ENCODE results near the gene CDKL5.

The CDKL5 gene

DNA sequence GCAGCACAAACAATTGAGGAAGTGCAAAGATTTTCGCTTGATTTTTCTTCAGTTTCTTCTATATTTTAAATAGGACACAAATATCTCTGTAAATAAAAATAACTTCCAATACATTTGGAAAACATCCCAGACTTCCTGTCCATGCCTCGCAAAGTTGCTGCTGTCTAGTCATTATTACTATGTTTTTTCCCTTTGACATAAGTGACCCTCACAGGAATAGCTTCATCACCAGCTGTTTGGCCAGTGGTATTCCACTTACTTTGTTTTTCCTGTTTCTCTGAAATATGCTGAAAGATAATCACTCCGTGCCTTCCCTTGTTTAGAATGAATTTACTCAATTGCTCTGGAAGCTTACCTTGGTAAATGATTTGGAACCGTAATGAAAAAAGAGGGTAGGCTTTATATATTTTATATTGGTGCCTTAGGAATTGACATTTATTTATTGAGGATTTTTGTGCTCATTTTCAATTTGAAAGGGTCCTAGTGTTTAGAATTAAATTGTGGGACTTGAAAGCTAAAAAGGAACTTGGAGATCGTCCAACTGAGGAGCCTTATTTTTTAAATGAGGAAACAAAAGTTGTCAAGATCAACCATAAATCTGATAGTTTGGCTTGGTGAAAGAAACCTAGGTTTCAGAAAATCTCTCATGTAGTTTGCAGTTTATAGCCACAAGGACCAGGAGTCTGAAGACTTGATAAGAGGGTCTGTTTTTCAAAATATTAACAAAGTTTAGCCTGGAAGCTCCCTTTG, 65.6 kb downstream of the CDKL5 start:
- DNase-seq (ENCODE audit: low spot score): no peak
- no peaks in the 10 kb centered on the region for H3K9me3 ChIP-seq (replicated peaks in 1 of 2; ENCODE audit: control insufficient read depth in 2 of 2, insufficient read depth in 1 of 2, low read depth in 1 of 2, low read length in 2 of 2)
- H3K14ac ChIP-seq (ENCODE audit: low read length): no peak overlapping the region
- no peak overlapping the region for H2BK15ac ChIP-seq (ENCODE audit: low read length)
- H2BK5ac ChIP-seq (ENCODE audit: low read length): no peak overlapping the region
- no peaks in the 10 kb centered on the region for H3K79me1 ChIP-seq (ENCODE audit: low read depth, low read length)
- no CpG with 5 or more reads among the region's 5 CpGs for WGBS, 2 donors (ENCODE audit: extremely low coverage in 2 of 2, insufficient read length in 2 of 2, insufficient replicate concordance in 1 of 2)
- no peak overlapping the region for H2AFZ ChIP-seq (ENCODE audit: low read length)
- no peaks in the 10 kb centered on the region for H3K4me1 ChIP-seq (ENCODE audit: control insufficient read depth in 2 of 2, insufficient read depth in 1 of 2, low read depth in 1 of 2, low read length in 2 of 2)
- no peaks in the 10 kb centered on the region for H3K36me3 ChIP-seq (replicated peaks in 1 of 2; ENCODE audit: control insufficient read depth in 2 of 2, insufficient read depth in 2 of 2, low read length in 2 of 2)
- H3K4me2 ChIP-seq (ENCODE audit: insufficient read depth, low read length, poor library complexity, severe bottlenecking): no peak overlapping the region
- H4K8ac ChIP-seq (ENCODE audit: low read depth, low read length): no peak overlapping the region
- H3K4me3 ChIP-seq (ENCODE audit: low read length in 2 of 2): no peak overlapping the region
- H3K23ac ChIP-seq (ENCODE audit: low read depth, low read length, poor library complexity): no peak overlapping the region
- no peak overlapping the region for H3K9ac ChIP-seq (ENCODE audit: low read depth, low read length, poor library complexity)
- no peak overlapping the region for H3K18ac ChIP-seq (ENCODE audit: low read length)
- H3K27ac ChIP-seq (replicated peaks; ENCODE audit: low read length): no peak overlapping the region
- H2AK5ac ChIP-seq (ENCODE audit: low read depth, low read length): no peak overlapping the region
- no peak overlapping the region for H2BK120ac ChIP-seq (ENCODE audit: low read depth, low read length)
- no peak overlapping the region for H4K91ac ChIP-seq (ENCODE audit: low read depth, low read length, poor library complexity)
- no peak overlapping the region for H3K4ac ChIP-seq (ENCODE audit: low read length)
- H3K27me3 ChIP-seq (ENCODE audit: control insufficient read depth in 3 of 3, insufficient read depth in 3 of 3, low read depth in 1 of 3, low read length in 3 of 3): peaks cover 0 to under 1% (median 0%) of the 10 kb centered on the region in 3 experiments
- H2BK12ac ChIP-seq (ENCODE audit: low read length): no peak overlapping the region

DNA sequence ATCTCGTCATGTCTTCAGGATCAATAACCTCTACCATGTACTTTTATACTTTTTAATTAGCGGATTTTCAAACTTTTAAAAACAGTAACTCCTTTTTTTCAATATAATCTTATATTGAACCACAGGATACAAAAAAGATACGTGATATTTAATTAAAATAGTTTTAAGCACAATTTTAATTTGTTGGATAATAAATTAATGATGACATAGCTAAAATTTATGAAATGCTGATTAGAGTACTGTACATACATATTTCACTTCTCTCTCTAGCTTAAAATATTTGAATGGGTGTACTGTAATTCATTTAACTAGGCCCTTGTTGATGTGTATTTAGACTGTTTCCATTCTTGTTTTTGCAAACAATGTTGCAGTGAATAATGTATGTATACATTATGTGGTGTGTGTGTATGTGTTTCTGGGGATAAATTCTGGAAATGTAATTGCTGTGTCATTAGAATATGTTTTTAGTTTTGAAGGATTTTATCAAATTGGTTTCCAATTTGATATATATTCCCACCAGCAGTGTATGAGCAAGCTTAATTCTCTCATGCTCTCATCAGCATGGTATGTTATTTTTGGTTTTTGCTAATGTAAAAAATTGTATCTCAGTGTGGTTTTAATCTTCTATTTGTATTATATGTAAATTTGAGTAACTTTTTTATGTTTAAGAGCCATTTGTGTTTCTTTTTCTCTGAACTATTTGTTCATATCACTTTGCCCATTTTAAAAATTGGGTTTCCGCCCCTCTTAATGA, 66.4 kb downstream of the CDKL5 start:
- H4K91ac ChIP-seq (ENCODE audit: low read depth, low read length, poor library complexity): no peak overlapping the region
- no peak overlapping the region for H2BK5ac ChIP-seq (ENCODE audit: low read length)
- H3K23ac ChIP-seq (ENCODE audit: low read depth, low read length, poor library complexity): no peak overlapping the region
- H3K14ac ChIP-seq (ENCODE audit: low read length): no peak overlapping the region
- no peaks in the 10 kb centered on the region for H3K4me1 ChIP-seq (ENCODE audit: control insufficient read depth in 2 of 2, insufficient read depth in 1 of 2, low read depth in 1 of 2, low read length in 2 of 2)
- no peak overlapping the region for H3K9ac ChIP-seq (ENCODE audit: low read depth, low read length, poor library complexity)
- no peak overlapping the region for H2AFZ ChIP-seq (ENCODE audit: low read length)
- no peak overlapping the region for H3K18ac ChIP-seq (ENCODE audit: low read length)
- H3K36me3 ChIP-seq (replicated peaks in 1 of 2; ENCODE audit: control insufficient read depth in 2 of 2, insufficient read depth in 2 of 2, low read length in 2 of 2): no peaks in the 10 kb centered on the region
- no CpG with 5 or more reads among the region's 4 CpGs for WGBS, 2 donors (ENCODE audit: extremely low coverage in 2 of 2, insufficient read length in 2 of 2, insufficient replicate concordance in 1 of 2)
- H3K4me2 ChIP-seq (ENCODE audit: insufficient read depth, low read length, poor library complexity, severe bottlenecking): no peak overlapping the region
- no peak overlapping the region for H4K8ac ChIP-seq (ENCODE audit: low read depth, low read length)
- no peaks in the 10 kb centered on the region for H3K79me1 ChIP-seq (ENCODE audit: low read depth, low read length)
- no peak overlapping the region for H2BK120ac ChIP-seq (ENCODE audit: low read depth, low read length)
- no peak overlapping the region for H3K4me3 ChIP-seq (ENCODE audit: low read length in 2 of 2)
- no peak overlapping the region for H3K4ac ChIP-seq (ENCODE audit: low read length)
- H2AK5ac ChIP-seq (ENCODE audit: low read depth, low read length): no peak overlapping the region
- no peak overlapping the region for H2BK15ac ChIP-seq (ENCODE audit: low read length)
- H3K27me3 ChIP-seq (ENCODE audit: control insufficient read depth in 3 of 3, insufficient read depth in 3 of 3, low read depth in 1 of 3, low read length in 3 of 3): peaks cover 0 to 2% (median 0%) of the 10 kb centered on the region in 3 experiments
- DNase-seq (ENCODE audit: low spot score): no peak
- H2BK12ac ChIP-seq (ENCODE audit: low read length): no peak overlapping the region
- H3K9me3 ChIP-seq (replicated peaks in 1 of 2; ENCODE audit: control insufficient read depth in 2 of 2, insufficient read depth in 1 of 2, low read depth in 1 of 2, low read length in 2 of 2): no peaks in the 10 kb centered on the region
- no peak overlapping the region for H3K27ac ChIP-seq (replicated peaks; ENCODE audit: low read length)

DNA sequence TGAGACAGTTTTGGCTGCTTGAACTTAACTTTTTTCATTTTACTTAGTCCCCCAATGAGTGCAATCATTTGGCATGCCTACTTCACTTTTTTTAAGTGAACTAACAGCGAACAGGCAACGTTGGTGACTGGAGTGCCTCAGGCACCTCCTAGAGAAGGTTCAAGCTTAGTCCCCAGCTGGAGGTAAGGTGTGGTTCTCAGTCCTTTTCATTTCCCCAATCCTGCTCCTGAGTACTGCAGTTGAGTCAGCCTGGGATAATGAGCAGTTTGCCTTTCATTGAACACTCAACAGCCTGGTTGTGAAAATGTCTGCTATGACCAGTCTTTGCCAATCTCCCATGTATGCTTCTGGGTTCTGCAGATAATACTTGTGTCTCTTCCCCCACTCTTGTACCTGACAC, 109.5 kb downstream of the CDKL5 start:
- H3K79me1 ChIP-seq (ENCODE audit: low read depth, low read length): no peaks in the 10 kb centered on the region
- no peak overlapping the region for H3K14ac ChIP-seq (ENCODE audit: low read length)
- no peak overlapping the region for H3K27ac ChIP-seq (replicated peaks; ENCODE audit: low read length)
- H3K9me3 ChIP-seq (replicated peaks in 1 of 2; ENCODE audit: control insufficient read depth in 2 of 2, insufficient read depth in 1 of 2, low read depth in 1 of 2, low read length in 2 of 2): no peaks in the 10 kb centered on the region
- H4K8ac ChIP-seq (ENCODE audit: low read depth, low read length): no peak overlapping the region
- no peak overlapping the region for H2BK120ac ChIP-seq (ENCODE audit: low read depth, low read length)
- no peak overlapping the region for H3K4ac ChIP-seq (ENCODE audit: low read length)
- no peak overlapping the region for H2BK12ac ChIP-seq (ENCODE audit: low read length)
- no peak overlapping the region for H4K91ac ChIP-seq (ENCODE audit: low read depth, low read length, poor library complexity)
- no peak overlapping the region for H3K18ac ChIP-seq (ENCODE audit: low read length)
- H2BK15ac ChIP-seq (ENCODE audit: low read length): no peak overlapping the region
- no peak overlapping the region for H3K4me3 ChIP-seq (ENCODE audit: low read length in 2 of 2)
- no peak overlapping the region for H3K23ac ChIP-seq (ENCODE audit: low read depth, low read length, poor library complexity)
- H3K36me3 ChIP-seq (replicated peaks in 1 of 2; ENCODE audit: control insufficient read depth in 2 of 2, insufficient read depth in 2 of 2, low read length in 2 of 2): no peaks in the 10 kb centered on the region
- no CpG with 5 or more reads among the region's 2 CpGs for WGBS, 2 donors (ENCODE audit: extremely low coverage in 2 of 2, insufficient read length in 2 of 2, insufficient replicate concordance in 1 of 2)
- DNase-seq (ENCODE audit: low spot score): no peak
- H2AK5ac ChIP-seq (ENCODE audit: low read depth, low read length): no peak overlapping the region
- no peaks in the 10 kb centered on the region for H3K27me3 ChIP-seq (ENCODE audit: control insufficient read depth in 3 of 3, insufficient read depth in 3 of 3, low read depth in 1 of 3, low read length in 3 of 3)
- no peak overlapping the region for H3K9ac ChIP-seq (ENCODE audit: low read depth, low read length, poor library complexity)
- H3K4me2 ChIP-seq (ENCODE audit: insufficient read depth, low read length, poor library complexity, severe bottlenecking): no peak overlapping the region
- no peak overlapping the region for H2AFZ ChIP-seq (ENCODE audit: low read length)
- no peaks in the 10 kb centered on the region for H3K4me1 ChIP-seq (ENCODE audit: control insufficient read depth in 2 of 2, insufficient read depth in 1 of 2, low read depth in 1 of 2, low read length in 2 of 2)
- H2BK5ac ChIP-seq (ENCODE audit: low read length): no peak overlapping the region

DNA sequence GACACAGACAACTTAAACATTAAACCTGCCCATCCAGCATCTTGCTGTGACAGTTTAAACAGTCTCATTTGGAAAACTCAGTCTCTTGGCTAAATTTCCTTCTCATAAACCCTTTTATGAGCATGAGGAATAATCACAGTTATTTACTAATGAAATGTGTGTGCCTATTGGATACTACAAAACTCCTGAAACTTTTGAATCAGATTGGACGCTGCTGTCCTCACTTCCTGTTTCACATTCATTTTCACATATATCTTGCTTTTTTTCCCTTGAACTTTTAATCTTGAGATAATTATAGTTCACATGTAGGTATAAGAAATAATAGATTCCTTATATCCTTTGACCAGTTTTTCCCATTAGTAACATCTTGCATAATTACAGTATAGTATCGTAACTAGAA, 111.7 kb downstream of the CDKL5 start:
- Histone ChIP-seq H3K4me2 (ENCODE audit: insufficient read depth, low read length, poor library complexity, severe bottlenecking) (no peak overlapping the region), H2AK5ac (ENCODE audit: low read depth, low read length) (no peak overlapping the region), H3K9me3 (replicated peaks in 1 of 2; ENCODE audit: control insufficient read depth in 2 of 2, insufficient read depth in 1 of 2, low read depth in 1 of 2, low read length in 2 of 2) (no peaks in the 10 kb centered on the region), H3K36me3 (replicated peaks in 1 of 2; ENCODE audit: control insufficient read depth in 2 of 2, insufficient read depth in 2 of 2, low read length in 2 of 2) (no peaks in the 10 kb centered on the region), H3K27me3 (ENCODE audit: control insufficient read depth in 3 of 3, insufficient read depth in 3 of 3, low read depth in 1 of 3, low read length in 3 of 3) (no peaks in the 10 kb centered on the region), H2BK12ac (ENCODE audit: low read length) (no peak overlapping the region), H3K14ac (ENCODE audit: low read length) (no peak overlapping the region), H3K4ac (ENCODE audit: low read length) (no peak overlapping the region), H3K9ac (ENCODE audit: low read depth, low read length, poor library complexity) (no peak overlapping the region), H2BK5ac (ENCODE audit: low read length) (no peak overlapping the region), H3K23ac (ENCODE audit: low read depth, low read length, poor library complexity) (no peak overlapping the region), H3K4me3 (ENCODE audit: low read length in 2 of 2) (no peak overlapping the region), H4K8ac (ENCODE audit: low read depth, low read length) (no peak overlapping the region), H3K18ac (ENCODE audit: low read length) (no peak overlapping the region), H3K27ac (replicated peaks; ENCODE audit: low read length) (no peak overlapping the region), H3K4me1 (ENCODE audit: control insufficient read depth in 2 of 2, insufficient read depth in 1 of 2, low read depth in 1 of 2, low read length in 2 of 2) (peaks cover 0 to 1% of the 10 kb centered on the region in 2 donors), H3K79me1 (ENCODE audit: low read depth, low read length) (no peaks in the 10 kb centered on the region), H4K91ac (ENCODE audit: low read depth, low read length, poor library complexity) (no peak overlapping the region), H2AFZ (ENCODE audit: low read length) (no peak overlapping the region), H2BK15ac (ENCODE audit: low read length) (no peak overlapping the region), H2BK120ac (ENCODE audit: low read depth, low read length) (no peak overlapping the region)
- DNase-seq (ENCODE audit: low spot score): no peak
- no CpG with 5 or more reads among the region's 2 CpGs for WGBS, 2 donors (ENCODE audit: extremely low coverage in 2 of 2, insufficient read length in 2 of 2, insufficient replicate concordance in 1 of 2)
